GM19468 (cell line): ENCODE results near the gene ZDHHC21.

ENCODE experiments used
- ATAC-seq: cut with Tn5 transposase; IDR thresholded peaks from one replicate; pipeline ENCODE4 v1.9.1; 2021; ENCODE audit warnings: mild to moderate bottlenecking, moderate library complexity, moderate number of reproducible peaks; ENCODE audit not compliant: unreplicated experiment; ENCODE audit errors: extremely low read depth

Gene ZDHHC21

GRCh38 chr9:14618836-14619420 lies 74.3 kb downstream of the ZDHHC21 start:
- ATAC-seq, result no peak

- peak; percentile 82 for ATAC-seq
These were observed 76.8 kb downstream of the ZDHHC21 start for GRCh38 chr9:14616188-14616982.

- no peak for ATAC-seq
These were observed 84.7 kb downstream of the ZDHHC21 start for GRCh38 chr9:14608540-14608939.

DNA sequence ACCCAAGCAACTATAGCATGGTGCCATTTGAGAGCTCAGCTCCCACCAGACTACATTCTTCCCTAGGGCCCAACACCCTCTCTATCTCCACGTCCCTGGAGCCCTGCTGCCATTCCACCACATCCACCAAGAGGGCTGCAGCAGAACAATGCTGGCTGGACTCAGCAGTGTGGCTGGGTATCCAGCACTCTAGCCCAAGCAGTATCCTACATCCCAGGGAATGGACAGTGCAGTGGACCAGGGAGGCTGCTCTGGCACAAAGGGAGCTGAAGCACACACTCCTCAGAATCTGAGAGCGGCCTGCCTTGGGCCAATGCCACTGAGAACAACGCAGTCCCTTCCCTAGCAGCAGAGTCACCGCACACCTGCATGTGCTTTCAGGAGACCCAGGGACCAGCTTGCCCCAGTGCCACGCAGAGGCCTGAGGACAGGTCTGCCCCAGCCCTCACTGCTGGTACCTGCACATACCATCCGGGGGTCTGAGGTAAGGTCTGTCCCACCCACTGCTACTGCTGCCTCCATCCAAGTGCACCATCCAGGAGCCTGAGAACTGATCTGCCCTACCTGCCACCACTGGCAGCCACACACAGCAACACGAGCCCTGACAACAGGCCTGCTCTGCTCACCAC lies 95.9 kb downstream of the ZDHHC21 start:
- ATAC-seq, result no peak

DNA sequence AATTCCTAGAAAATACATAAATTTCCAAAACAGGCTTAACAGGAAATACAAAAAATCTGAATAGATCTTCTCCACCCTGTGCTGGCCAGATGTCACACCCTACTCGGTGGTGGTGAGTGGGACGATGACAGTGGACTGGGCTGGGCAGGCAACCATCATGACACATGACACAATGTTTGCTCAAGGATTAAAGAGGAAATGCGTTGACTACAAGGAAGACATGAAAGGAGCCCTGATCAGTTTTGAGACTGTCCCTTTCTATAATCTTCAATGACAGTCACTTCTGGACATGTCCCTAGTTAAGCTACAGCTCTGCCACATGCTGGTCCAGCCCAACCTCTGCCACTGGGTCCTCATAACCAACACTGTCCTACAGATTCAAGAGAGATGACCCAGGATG lies 99.8 kb downstream of the ZDHHC21 start:
- ATAC-seq, result no peak

DNA sequence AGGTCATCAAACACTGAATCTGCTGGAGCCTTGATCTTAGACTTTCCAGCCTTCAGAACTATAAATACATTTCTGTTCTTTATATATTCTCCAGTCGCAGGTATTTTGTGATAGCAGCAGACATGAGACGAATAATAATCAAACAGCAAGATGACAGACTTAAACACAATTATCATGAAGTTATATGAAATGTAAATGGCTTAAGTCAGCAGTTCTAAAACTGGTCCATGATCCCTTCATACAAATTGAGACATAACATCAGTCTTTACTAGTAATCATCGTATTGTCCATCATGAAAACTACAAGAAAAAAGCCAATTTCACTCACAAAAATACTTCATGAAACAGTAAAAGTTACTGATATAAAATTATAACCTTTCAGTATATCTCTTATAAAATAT lies 101.8 kb downstream of the ZDHHC21 start:
- ATAC-seq, result no peak

DNA sequence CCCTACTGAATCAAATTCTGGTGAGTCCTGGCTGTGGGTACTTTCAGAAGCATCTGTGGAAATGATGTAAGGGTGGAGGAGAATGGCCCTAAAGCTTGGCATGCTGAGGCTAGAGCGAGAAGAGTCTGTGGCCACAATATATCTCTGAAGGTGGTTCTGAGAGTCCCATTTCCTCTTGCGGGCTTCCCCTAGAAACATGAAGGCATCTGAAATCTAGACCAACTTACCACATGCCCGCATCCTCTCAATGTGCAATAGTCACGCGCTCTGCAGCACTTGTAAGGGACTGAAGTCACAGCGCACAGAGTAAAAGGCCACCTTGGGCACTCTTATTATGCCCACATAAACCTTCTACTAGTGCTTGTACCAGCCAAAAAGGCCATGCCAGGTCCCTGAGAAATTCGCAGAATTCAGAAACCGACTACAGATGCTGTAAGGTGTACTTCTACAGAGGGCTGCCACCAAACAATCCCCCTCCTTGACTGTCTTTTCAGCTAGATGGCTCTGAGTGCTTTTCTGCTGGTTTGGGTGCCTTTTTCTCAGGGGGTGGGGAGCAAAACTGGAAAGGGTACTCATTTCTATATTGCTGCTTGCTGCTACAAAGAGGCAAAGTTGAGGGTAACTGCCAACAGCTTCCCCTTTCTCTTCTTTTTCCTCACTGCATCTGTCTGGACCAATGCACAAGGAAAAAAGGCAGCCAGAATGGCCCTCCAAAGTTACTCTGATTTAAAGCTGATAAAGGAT lies 107.3 kb downstream of the ZDHHC21 start:
- ATAC-seq, result peak; percentile 99

DNA sequence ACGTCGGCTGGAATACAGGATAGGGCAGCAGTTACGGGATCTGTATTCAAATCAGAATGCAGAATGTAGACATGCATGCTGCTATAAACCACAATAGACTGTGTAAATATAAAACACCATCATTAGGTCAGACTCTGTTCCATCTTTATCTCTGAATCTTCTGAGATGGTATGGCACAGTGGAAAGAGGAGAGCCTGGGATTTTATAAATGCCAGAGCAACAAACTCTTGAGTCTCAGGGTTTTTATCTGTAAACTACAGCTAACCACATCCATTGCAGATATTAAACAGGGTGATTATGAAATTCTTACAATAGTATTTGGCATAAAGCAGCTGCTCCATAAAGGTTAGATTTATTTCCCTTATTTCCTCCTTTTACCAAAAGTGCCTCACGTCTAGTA lies 108.7 kb downstream of the ZDHHC21 start:
- ATAC-seq, result no peak

DNA sequence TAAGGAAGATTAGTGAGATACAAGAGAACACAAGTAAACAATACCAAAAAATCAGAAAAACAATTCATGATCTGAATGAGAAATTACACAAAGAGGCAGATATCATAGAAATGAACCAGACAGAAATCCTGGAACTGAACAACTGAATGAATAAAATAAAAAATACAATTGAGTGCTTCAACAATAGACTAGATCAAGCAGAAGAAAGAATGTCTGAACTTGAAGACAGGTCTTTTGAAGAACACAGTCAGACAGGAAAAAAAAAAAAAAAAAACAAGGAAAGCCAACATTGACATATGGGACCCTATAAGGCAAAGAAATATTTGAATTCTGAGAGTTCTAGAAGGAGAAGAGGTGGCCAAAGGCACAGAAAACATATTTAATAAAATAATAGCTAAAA lies 115.2 kb downstream of the ZDHHC21 start:
- ATAC-seq, result no peak

DNA sequence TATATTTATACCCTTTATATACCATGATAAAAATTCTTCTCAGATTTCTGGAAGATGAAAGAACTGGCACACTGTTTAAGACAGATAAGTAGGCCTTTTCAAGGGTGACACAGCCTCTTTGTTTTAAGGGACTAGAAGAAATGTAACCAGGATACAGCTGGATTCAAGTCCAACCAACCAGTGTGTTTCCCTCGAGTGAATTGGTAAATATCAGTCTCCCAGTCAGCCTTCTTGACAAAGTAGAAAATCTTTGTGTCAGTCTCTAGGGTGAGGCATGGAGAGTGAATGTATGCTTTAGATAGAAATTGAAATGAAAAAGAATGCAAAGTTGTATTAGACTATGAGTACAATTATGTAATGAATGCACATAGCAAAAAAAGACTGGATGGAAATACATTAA lies 119.1 kb downstream of the ZDHHC21 start:
- no peak for ATAC-seq

DNA sequence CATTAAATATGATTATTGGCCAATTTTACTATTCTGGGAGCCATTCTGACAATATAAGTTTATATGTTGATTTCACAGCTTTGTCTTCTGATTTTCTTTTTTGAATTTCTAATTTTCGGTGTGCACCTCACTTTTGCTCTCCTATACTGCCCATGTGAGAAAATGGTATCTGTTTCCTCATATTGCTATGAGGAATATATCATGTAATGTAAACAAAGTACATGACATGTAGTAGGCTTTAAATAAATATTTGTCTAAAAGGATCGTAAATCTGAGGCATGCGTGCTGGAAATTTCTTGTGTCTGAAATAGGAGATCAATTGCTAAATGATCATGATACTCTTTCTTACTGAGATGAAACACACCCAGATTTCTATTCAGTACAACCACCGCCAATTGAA lies 119.9 kb downstream of the ZDHHC21 start:
- ATAC-seq, result no peak

DNA sequence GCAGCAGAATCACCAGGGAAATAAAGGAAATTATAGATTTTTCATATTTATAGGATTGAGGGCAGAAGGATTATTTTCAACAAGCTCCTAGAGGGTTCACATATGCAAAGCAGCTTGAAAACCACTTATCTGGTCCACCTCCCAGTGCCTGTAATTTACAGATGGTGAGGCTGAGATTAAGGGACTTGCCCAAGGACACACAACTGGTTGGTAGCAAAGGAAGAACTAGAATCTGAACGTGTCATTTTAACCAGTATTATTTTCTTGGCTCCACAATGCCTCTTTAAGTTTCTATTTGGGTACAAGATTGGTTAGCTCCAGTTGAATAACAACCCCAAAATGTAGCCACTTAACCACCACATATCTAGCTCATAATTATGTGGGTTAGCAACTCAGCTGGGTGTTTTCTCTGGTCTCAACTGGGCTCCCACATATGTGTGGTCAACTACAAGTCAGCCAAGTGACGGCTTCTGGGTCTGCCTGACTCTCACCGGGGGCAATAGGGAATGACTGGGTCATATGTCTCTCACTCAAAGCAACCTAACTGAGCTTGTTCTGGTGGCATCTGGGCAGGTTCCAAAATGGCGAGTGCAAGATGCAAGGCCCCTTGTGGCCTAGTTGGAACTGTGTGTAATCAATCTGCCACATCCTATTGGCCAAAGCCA lies 127.7 kb downstream of the ZDHHC21 start:
- no peak for ATAC-seq

GRCh38 chr9:14563902-14564624 lies 129.2 kb downstream of the ZDHHC21 start:
- no peak for ATAC-seq

- ATAC-seq, result no peak
These were observed 131.3 kb downstream of the ZDHHC21 start for GRCh38 chr9:14561929-14562405.
